ENCODE data around the gene CD27.
"Not testable (repeated sequence)": the region's sequence is repeated elsewhere in the genome, so short reads cannot be mapped to it uniquely, and the experiment has no call there.

The CD27 gene

GRCh38 chr12:6475233-6475975, 30.6 kb downstream of the CD27 start:
- not testable (repeated sequence) for H3K4me3 ChIP-seq (ENCODE audit: low read depth, low read length); DNase-seq (ENCODE audit: low read depth)

- DNase-seq (ENCODE audit: low read depth): no peak
- no peak overlapping the region for H3K4me3 ChIP-seq (ENCODE audit: low read depth, low read length)
Observed at GRCh38 chr12:6476489-6476888, 31.7 kb downstream of the CD27 start.

GRCh38 chr12:6477601-6478377, 33.0 kb downstream of the CD27 start:
- DNase-seq (ENCODE audit: low read depth); H3K4me3 ChIP-seq (ENCODE audit: low read depth, low read length): not testable (repeated sequence)

GRCh38 chr12:6478416-6478815, 33.7 kb downstream of the CD27 start:
- no peak overlapping the region for H3K4me3 ChIP-seq (ENCODE audit: low read depth, low read length)
- DNase-seq (ENCODE audit: low read depth): no peak

- no peak for DNase-seq (ENCODE audit: low read depth)
- H3K4me3 ChIP-seq (ENCODE audit: low read depth, low read length): no peak overlapping the region
Observed at GRCh38 chr12:6488240-6488639, 43.5 kb downstream of the CD27 start.

GRCh38 chr12:6489449-6489848, 44.7 kb downstream of the CD27 start:
- DNase-seq (ENCODE audit: low read depth): no peak
- no peak overlapping the region for H3K4me3 ChIP-seq (ENCODE audit: low read depth, low read length)

GRCh38 chr12:6490673-6491072, 45.9 kb downstream of the CD27 start:
- not testable (repeated sequence) for DNase-seq (ENCODE audit: low read depth); H3K4me3 ChIP-seq (ENCODE audit: low read depth, low read length)

- DNase-seq (ENCODE audit: low read depth): peak; percentile 73
- H3K4me3 ChIP-seq (ENCODE audit: low read depth, low read length): peak within 1 kb of the TSS; percentile 95
Observed at GRCh38 chr12:6492838-6493496, 48.2 kb downstream of the CD27 start, which contains the start of gene MRPL51. Gene MRPL51, minus strand, starts transcription at chr12:6493262. Its CDS starts 126 bp downstream, at chr12:6493136.

GRCh38 chr12:6493497-6494257, 48.9 kb downstream of the CD27 start, which contains the start of gene NCAPD2:
Gene NCAPD2, plus strand, starts transcription at chr12:6494102. Its CDS starts 997 bp downstream, at chr12:6495099.
- peak within 1 kb of the TSS; percentile 95 for H3K4me3 ChIP-seq (ENCODE audit: low read depth, low read length)

GRCh38 chr12:6494258-6494743, 49.5 kb downstream of the CD27 start:
- no peak for DNase-seq (ENCODE audit: low read depth)

More at GRCh38 chr12:6493497-6494257, 48.9 kb downstream of the CD27 start, which contains the start of gene NCAPD2:
- peak; percentile 75 for DNase-seq (ENCODE audit: low read depth)

GRCh38 chr12:6494968-6495367, 50.2 kb downstream of the CD27 start:
- peak overlapping the region; percentile 95 for H3K4me3 ChIP-seq (ENCODE audit: low read depth, low read length)
- no peak for DNase-seq (ENCODE audit: low read depth)

More at GRCh38 chr12:6494258-6494743, 49.5 kb downstream of the CD27 start:
- H3K4me3 ChIP-seq (ENCODE audit: low read depth, low read length): peak overlapping the region; percentile 95

GRCh38 chr12:6497291-6497690, 52.5 kb downstream of the CD27 start:
- DNase-seq (ENCODE audit: low read depth): not testable (repeated sequence)

GRCh38 chr12:6500466-6500865, 55.7 kb downstream of the CD27 start:
- H3K4me3 ChIP-seq (ENCODE audit: low read depth, low read length): no peak overlapping the region
- DNase-seq (ENCODE audit: low read depth): no peak

More at GRCh38 chr12:6497291-6497690, 52.5 kb downstream of the CD27 start:
- not testable (repeated sequence) for H3K4me3 ChIP-seq (ENCODE audit: low read depth, low read length)

Measured in skeletal muscle cell (primary cell).